Measurements from ENCODE around the gene SFRP5. TPM values are rescaled to one million over a fixed set of nuclear protein-coding genes. Genes with fewer than 3 reads are reported as not detected.

Gene SFRP5
- total and polyA plus RNA-seq, 2 of the 13 experiments (the other 11 are each of a cell fraction or from before 2014, with no cell fraction given): 0.32 to 1.7 TPM

DNA sequence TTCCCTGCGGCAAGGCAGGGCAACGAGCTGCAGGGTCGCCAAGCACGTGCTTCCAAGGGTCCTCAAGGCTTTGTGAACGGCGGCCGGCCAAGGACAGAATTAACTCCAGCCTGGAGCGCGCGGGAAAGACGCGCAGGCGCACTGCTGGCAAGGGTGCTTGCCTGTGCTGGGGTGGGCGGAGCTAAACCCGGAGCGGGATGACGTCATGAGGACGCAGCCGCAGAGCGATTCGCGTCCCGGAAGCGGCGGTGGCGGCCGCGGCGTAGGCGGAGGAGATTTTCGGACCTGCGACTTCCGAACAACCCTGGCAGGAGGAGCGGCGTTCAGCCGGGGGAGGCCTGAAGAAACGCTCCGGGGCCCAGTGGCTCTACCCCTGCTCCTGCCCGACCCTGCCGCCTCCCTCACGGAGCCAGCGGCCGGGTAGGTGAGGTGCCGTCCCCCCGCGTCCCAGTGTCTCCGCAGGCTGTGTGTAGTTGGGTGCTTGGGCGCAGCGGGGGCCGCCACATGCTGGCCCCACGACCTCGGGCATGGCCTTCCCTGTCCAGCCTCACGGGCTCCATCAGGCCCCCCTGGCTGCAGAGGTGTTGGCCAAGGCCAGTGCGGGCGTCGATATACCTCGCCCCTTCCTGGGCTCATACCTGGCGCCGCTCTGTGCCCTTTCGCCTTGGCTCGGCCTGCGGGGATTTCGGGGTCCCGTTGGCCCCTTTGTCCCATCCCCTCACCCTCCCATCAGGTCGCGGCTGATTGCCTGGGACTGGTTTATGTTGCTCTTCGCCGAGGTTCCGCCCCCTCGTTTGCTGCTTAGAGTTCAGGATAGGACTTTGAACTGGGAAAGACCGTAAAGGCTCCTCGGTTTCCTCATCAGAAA is 34.7 kb downstream of the SFRP5 start, which contains the start of gene ZFYVE27 (continued):
- TF ChIP-seq, protein P1, sequence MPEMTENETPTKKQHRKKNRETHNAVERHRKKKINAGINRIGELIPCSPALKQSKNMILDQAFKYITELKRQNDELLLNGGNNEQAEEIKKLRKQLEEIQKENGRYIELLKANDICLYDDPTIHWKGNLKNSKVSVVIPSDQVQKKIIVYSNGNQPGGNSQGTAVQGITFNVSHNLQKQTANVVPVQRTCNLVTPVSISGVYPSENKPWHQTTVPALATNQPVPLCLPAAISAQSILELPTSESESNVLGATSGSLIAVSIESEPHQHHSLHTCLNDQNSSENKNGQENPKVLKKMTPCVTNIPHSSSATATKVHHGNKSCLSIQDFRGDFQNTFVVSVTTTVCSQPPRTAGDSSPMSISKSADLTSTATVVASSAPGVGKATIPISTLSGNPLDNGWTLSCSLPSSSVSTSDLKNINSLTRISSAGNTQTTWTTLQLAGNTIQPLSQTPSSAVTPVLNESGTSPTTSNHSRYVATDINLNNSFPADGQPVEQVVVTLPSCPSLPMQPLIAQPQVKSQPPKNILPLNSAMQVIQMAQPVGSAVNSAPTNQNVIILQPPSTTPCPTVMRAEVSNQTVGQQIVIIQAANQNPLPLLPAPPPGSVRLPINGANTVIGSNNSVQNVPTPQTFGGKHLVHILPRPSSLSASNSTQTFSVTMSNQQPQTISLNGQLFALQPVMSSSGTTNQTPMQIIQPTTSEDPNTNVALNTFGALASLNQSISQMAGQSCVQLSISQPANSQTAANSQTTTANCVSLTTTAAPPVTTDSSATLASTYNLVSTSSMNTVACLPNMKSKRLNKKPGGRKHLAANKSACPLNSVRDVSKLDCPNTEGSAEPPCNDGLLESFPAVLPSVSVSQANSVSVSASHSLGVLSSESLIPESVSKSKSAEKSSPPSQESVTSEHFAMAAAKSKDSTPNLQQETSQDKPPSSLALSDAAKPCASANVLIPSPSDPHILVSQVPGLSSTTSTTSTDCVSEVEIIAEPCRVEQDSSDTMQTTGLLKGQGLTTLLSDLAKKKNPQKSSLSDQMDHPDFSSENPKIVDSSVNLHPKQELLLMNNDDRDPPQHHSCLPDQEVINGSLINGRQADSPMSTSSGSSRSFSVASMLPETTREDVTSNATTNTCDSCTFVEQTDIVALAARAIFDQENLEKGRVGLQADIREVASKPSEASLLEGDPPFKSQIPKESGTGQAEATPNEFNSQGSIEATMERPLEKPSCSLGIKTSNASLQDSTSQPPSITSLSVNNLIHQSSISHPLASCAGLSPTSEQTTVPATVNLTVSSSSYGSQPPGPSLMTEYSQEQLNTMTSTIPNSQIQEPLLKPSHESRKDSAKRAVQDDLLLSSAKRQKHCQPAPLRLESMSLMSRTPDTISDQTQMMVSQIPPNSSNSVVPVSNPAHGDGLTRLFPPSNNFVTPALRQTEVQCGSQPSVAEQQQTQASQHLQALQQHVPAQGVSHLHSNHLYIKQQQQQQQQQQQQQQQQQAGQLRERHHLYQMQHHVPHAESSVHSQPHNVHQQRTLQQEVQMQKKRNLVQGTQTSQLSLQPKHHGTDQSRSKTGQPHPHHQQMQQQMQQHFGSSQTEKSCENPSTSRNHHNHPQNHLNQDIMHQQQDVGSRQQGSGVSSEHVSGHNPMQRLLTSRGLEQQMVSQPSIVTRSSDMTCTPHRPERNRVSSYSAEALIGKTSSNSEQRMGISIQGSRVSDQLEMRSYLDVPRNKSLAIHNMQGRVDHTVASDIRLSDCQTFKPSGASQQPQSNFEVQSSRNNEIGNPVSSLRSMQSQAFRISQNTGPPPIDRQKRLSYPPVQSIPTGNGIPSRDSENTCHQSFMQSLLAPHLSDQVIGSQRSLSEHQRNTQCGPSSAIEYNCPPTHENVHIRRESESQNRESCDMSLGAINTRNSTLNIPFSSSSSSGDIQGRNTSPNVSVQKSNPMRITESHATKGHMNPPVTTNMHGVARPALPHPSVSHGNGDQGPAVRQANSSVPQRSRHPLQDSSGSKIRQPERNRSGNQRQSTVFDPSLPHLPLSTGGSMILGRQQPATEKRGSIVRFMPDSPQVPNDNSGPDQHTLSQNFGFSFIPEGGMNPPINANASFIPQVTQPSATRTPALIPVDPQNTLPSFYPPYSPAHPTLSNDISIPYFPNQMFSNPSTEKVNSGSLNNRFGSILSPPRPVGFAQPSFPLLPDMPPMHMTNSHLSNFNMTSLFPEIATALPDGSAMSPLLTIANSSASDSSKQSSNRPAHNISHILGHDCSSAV (CRISPR knock-in tag; IDR thresholded peaks at IDR 0.05; ENCODE audit: borderline replicate concordance): peak; percentile 84; the same call in 1 of the 2 replicates
- TF ChIP-seq ZNF441 (CRISPR knock-in tag; IDR thresholded peaks at IDR 0.05; ENCODE audit: borderline replicate concordance): peak; percentile 85
- TF ChIP-seq ZNF12 (CRISPR knock-in tag; IDR thresholded peaks at IDR 0.05): 0 out of 2 replicates have a peak, but pooled peaks have one; percentile 64
- TF ChIP-seq ZNF552 (CRISPR knock-in tag; IDR thresholded peaks at IDR 0.05; ENCODE audit: borderline replicate concordance): peak; percentile 98
- TF ChIP-seq ARNT2 (CRISPR knock-in tag; IDR thresholded peaks at IDR 0.05; ENCODE audit: low read depth): peak; percentile 98
- peak; percentile 96 for TF ChIP-seq SALL2 (CRISPR knock-in tag; IDR thresholded peaks at IDR 0.05)
- TF ChIP-seq ZNF674 (CRISPR knock-in tag; IDR thresholded peaks at IDR 0.05; ENCODE audit: low read depth): 0 out of 2 replicates have a peak, but pooled peaks have one; percentile 9
- peak; percentile 69; the same call in 1 of the 2 replicates for TF ChIP-seq ZNF20 (CRISPR knock-in tag; IDR thresholded peaks at IDR 0.05)
- TF ChIP-seq HDAC2 (CRISPR knock-in tag; IDR thresholded peaks at IDR 0.05): peak; percentile 81
- TF ChIP-seq, protein P2, sequence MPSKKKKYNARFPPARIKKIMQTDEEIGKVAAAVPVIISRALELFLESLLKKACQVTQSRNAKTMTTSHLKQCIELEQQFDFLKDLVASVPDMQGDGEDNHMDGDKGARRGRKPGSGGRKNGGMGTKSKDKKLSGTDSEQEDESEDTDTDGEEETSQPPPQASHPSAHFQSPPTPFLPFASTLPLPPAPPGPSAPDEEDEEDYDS (CRISPR knock-in tag; IDR thresholded peaks at IDR 0.05): peak; percentile 93
- TF ChIP-seq, protein P3, sequence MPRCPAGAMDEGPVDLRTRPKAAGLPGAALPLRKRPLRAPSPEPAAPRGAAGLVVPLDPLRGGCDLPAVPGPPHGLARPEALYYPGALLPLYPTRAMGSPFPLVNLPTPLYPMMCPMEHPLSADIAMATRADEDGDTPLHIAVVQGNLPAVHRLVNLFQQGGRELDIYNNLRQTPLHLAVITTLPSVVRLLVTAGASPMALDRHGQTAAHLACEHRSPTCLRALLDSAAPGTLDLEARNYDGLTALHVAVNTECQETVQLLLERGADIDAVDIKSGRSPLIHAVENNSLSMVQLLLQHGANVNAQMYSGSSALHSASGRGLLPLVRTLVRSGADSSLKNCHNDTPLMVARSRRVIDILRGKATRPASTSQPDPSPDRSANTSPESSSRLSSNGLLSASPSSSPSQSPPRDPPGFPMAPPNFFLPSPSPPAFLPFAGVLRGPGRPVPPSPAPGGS (CRISPR knock-in tag; IDR thresholded peaks at IDR 0.05): peak; percentile 66
- TF ChIP-seq HNRNPLL (IDR thresholded peaks at IDR 0.05; ENCODE audit: low read depth, low read length, poor library complexity, severe bottlenecking): peak; percentile 96
- peak; percentile 72 for TF ChIP-seq ELF3 (CRISPR knock-in tag; IDR thresholded peaks at IDR 0.05)
- TF ChIP-seq, protein P4, sequence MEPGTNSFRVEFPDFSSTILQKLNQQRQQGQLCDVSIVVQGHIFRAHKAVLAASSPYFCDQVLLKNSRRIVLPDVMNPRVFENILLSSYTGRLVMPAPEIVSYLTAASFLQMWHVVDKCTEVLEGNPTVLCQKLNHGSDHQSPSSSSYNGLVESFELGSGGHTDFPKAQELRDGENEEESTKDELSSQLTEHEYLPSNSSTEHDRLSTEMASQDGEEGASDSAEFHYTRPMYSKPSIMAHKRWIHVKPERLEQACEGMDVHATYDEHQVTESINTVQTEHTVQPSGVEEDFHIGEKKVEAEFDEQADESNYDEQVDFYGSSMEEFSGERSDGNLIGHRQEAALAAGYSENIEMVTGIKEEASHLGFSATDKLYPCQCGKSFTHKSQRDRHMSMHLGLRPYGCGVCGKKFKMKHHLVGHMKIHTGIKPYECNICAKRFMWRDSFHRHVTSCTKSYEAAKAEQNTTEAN (CRISPR knock-in tag; conservative IDR thresholded peaks at IDR 0.05): peak; percentile 86
- TF ChIP-seq TCF7 (IDR thresholded peaks at IDR 0.05; ENCODE audit: low read depth): no peak
